ENCODE data around the gene IKZF2.

IKZF2 gene

DNA sequence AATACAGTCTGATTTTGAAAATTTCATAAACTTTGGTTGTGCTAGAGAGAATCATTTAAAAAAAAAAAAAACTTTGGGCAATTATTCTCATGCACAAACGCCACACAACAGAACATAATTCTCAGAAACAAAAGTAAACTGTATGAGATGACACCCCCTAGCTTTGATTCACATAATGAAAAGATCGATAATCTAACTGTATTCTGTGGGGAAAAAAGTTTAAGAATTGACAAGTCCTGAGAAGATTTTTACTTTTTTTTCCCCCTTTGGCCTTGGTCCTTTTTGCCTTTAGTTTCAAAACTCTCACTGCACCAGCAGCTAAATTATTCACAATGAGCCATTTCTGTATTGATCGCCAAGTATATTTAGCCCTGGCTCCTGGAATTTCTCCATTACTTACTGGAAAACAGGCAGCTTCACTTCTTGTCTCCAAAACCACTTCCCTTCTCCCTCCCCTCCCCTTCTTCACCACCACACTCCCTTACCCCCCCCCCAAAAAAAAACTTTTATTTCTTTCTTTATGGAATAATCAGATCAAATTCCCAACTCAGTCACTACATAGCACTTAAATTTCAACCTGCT is 2.0 kb downstream of the IKZF2 start:
- peak overlapping the region; percentile 63 for H3K4me3 ChIP-seq (ENCODE audit: low read depth, low read length)
- TF ChIP-seq, protein P1, sequence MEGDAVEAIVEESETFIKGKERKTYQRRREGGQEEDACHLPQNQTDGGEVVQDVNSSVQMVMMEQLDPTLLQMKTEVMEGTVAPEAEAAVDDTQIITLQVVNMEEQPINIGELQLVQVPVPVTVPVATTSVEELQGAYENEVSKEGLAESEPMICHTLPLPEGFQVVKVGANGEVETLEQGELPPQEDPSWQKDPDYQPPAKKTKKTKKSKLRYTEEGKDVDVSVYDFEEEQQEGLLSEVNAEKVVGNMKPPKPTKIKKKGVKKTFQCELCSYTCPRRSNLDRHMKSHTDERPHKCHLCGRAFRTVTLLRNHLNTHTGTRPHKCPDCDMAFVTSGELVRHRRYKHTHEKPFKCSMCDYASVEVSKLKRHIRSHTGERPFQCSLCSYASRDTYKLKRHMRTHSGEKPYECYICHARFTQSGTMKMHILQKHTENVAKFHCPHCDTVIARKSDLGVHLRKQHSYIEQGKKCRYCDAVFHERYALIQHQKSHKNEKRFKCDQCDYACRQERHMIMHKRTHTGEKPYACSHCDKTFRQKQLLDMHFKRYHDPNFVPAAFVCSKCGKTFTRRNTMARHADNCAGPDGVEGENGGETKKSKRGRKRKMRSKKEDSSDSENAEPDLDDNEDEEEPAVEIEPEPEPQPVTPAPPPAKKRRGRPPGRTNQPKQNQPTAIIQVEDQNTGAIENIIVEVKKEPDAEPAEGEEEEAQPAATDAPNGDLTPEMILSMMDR (IDR thresholded peaks at IDR 0.05; ENCODE audit: control insufficient read depth, extremely low read depth, insufficient read depth): no peak
- DNase-seq (ENCODE audit: low read depth): no peak

DNA sequence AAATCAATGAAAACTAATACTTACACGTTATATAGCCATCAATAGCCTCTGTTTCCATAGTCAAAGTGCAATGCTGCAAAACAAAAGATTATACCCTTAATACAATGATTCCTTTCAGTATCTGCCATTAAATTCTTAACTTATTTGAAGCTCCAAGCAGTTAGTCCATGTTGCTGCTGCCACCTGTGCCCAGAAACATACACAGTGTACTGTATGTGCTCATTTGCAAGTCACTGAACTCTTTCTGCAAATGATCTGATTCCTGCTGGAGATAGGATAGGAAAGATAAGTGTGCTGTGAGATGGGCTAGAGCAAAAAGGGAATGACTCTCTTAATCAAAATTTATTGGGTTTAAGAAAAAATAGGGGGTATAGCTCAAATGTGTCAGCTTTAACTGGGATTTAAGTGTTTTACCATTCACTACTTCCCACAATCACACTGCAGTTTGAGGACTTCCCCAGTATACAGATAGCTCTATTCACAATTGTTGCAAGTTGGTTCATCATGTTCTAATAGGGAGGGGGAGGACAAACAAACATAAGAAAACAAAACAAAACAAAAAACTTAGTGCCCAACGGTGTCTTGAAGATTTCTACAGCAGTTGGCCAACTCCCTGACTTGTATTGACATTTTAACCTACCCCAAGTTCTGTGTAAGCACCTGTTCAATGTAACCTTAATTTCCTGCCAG is 2.7 kb downstream of the IKZF2 start:
- TF ChIP-seq, protein P1 (IDR thresholded peaks at IDR 0.05; ENCODE audit: control insufficient read depth, extremely low read depth, insufficient read depth): 0 out of 2 replicates have a peak, but pooled peaks have one; percentile 15
- no peak overlapping the region for H3K4me3 ChIP-seq (ENCODE audit: low read depth, low read length)
- no peak for DNase-seq (ENCODE audit: low read depth)

DNA sequence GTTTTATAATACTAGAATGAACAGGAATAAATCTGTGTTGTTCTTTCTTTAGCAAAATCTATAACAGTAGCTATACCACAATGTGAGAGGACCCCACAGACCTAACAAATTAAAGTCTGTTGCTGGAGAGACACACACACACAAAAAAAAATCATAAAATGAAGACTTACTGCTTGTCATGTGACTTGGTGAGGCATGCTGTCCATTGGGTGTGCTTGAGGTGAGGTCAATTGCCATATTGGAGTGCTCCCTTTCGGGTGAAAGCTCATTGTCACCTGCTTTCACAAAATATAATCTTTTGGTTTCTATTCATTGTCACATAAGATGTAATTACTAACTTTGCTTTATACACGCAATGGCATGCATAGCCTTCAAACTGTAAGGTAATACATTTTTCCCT is 3.9 kb downstream of the IKZF2 start:
- no peak for DNase-seq (ENCODE audit: low read depth)
- no peak overlapping the region for H3K4me3 ChIP-seq (ENCODE audit: low read depth, low read length)
- TF ChIP-seq, protein P1 (IDR thresholded peaks at IDR 0.05; ENCODE audit: control insufficient read depth, extremely low read depth, insufficient read depth): no peak

DNA sequence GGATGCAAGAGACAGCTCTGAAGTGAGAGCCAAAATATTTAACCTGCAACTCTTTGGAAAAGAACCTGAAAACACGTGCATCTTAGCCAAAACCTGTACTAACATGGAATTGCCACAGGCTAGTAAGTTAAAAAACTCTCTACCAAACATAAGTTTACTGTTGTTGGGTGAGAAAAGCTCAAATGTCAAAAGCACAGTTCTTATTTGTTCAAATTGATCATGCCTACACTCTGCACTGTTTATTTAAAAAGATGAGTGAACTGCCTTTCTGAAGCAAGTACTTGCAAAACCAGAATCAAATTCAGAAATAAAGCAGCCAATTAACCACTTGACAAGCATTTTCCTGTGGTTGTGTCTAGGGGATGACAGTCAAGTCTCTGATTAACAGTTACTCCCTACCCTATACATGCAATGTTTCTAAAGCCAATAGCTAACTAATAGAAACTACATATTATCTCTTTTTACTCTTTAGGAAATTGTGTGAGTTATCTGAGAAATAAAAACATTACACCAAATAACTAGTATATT is 5.6 kb downstream of the IKZF2 start:
- DNase-seq (ENCODE audit: low read depth): no peak
- TF ChIP-seq, protein P1 (IDR thresholded peaks at IDR 0.05; ENCODE audit: control insufficient read depth, extremely low read depth, insufficient read depth): no peak
- H3K4me3 ChIP-seq (ENCODE audit: low read depth, low read length): no peak overlapping the region

DNA sequence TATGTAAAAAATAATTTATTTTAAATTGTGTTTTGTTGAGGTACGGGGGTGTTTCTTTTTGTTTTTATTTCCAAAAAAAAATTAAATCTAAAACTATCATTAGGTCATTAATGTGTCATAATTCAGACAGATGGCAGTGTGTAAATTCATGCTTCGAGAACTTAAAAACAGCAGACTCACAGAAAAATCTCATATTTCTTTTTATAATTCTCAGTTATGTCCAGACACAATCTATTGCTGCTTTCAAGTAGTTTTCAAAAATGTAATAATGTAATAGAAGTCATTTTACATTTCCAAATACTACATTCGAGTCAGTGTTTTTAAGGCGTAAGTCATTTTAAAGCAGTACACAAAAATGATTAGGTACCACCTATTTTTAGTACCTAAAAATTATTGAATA is 14.3 kb downstream of the IKZF2 start:
- H3K4me3 ChIP-seq (ENCODE audit: low read depth, low read length): no peak overlapping the region
- TF ChIP-seq, protein P1 (IDR thresholded peaks at IDR 0.05; ENCODE audit: control insufficient read depth, extremely low read depth, insufficient read depth): no peak
- DNase-seq (ENCODE audit: low read depth): no peak

DNA sequence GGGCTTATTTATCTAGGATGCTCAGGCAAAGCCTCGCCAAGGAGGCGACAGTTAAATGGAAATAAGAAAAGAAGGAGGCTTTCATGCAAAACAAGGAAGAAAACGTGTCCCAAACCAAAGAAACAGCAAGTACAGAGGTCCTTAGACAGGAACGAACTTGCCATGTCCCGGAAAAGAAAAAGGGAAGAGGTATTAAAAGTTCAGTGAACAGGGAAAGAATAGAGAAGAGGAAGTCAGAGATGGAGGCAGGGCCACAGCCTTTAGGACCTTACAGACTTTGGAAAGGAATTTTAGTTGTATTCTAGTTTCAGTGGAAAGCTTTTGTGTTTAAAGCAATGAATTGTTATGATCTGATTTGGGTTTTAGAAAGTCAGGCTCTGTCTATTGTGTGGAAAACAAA is 22.1 kb downstream of the IKZF2 start:
- H3K4me3 ChIP-seq (ENCODE audit: low read depth, low read length): no peak overlapping the region
- DNase-seq (ENCODE audit: low read depth): no peak
- TF ChIP-seq, protein P1 (IDR thresholded peaks at IDR 0.05; ENCODE audit: control insufficient read depth, extremely low read depth, insufficient read depth): no peak

Data from LNCaP clone FGC (cell line).